Keratinocyte (primary cell): Measurements from ENCODE around the gene MGAT4A. TPM values are rescaled to one million over a fixed set of nuclear protein-coding genes. Genes with fewer than 3 reads are reported as not detected.

ENCODE experiments used
- DNase-seq: peaks from one replicate; pipeline ENCODE4 v3.0.0-alpha.2; 2011; ENCODE audit warnings: low read depth, missing footprints, low spot score
- FAIRE-seq: peaks from 2 replicates; lab custom pipeline; 2011; peaks lifted over from hg19 to GRCh38; lab: Jason Lieb, UNC
- H2AFZ ChIP-seq: 2 replicates; pipeline ENCODE4 v1.6.0; 2012; ENCODE audit warnings: low read length, control low read depth, inconsistent platforms; ENCODE audit not compliant: control insufficient read depth
- H3K27ac ChIP-seq: 2 replicates; pipeline ENCODE4 v1.5.1; 2011; ENCODE audit warnings: low read length; ENCODE audit not compliant: control insufficient read depth, insufficient read depth
- H3K27me3 ChIP-seq: 3 replicates; pipeline ENCODE4 v1.6.0; 2011; ENCODE audit warnings: low read length; ENCODE audit not compliant: control insufficient read depth, insufficient read depth; ENCODE audit errors: extremely low read depth
- H3K36me3 ChIP-seq, 2 experiments: 2 replicates in 1 of 2; 3 replicates in 1 of 2; pipeline ENCODE4 v1.5.1; 2011; ENCODE audit warnings: low read length in 2 of 2, mild to moderate bottlenecking in 1 of 2; ENCODE audit not compliant: control insufficient read depth in 2 of 2, insufficient read depth in 2 of 2; ENCODE audit errors: extremely low read depth in 1 of 2
- H3K4me1 ChIP-seq: 3 replicates; pipeline ENCODE4 v1.5.1; 2011; ENCODE audit warnings: low read length; ENCODE audit not compliant: control insufficient read depth, insufficient read depth; ENCODE audit errors: extremely low read depth
- H3K4me2 ChIP-seq: 3 replicates; pipeline ENCODE4 v1.6.0; 2011; ENCODE audit warnings: low read depth, low read length; ENCODE audit not compliant: control insufficient read depth, insufficient read depth; ENCODE audit errors: extremely low read depth
- H3K4me3 ChIP-seq, 3 experiments: fragments of 200-600 bp in 1 of 3; sonication (generic) in 1 of 3; 2 replicates in 2 of 3; 3 replicates in 1 of 3; pipeline ENCODE4 v1.5.1; 2011 to 2016; ENCODE audit warnings: low read length in 3 of 3, mild to moderate bottlenecking in 3 of 3, control low read depth in 2 of 3, inconsistent platforms in 1 of 3, low read depth in 1 of 3, mixed read lengths in 1 of 3, mixed run types in 1 of 3, moderate library complexity in 1 of 3; ENCODE audit not compliant: control insufficient read depth in 2 of 3, insufficient read depth in 2 of 3; ENCODE audit errors: extremely low read depth in 1 of 3
- H3K79me2 ChIP-seq: 2 replicates; pipeline ENCODE4 v1.6.0; 2012; ENCODE audit warnings: low read length; ENCODE audit not compliant: control insufficient read depth, insufficient read depth
- H3K9ac ChIP-seq: 3 replicates; pipeline ENCODE4 v1.6.0; 2011; ENCODE audit warnings: low read length; ENCODE audit not compliant: control insufficient read depth, insufficient read depth; ENCODE audit errors: extremely low read depth
- H3K9me1 ChIP-seq: 3 replicates; pipeline ENCODE4 v1.6.0; 2011; ENCODE audit warnings: low read length; ENCODE audit not compliant: control insufficient read depth, insufficient read depth; ENCODE audit errors: extremely low read depth
- H3K9me3 ChIP-seq: 2 replicates; pipeline ENCODE4 v1.5.1; 2012; ENCODE audit warnings: low read depth, low read length; ENCODE audit not compliant: control insufficient read depth
- H4K20me1 ChIP-seq: 3 replicates; pipeline ENCODE4 v1.6.0; 2011; ENCODE audit warnings: low read length; ENCODE audit not compliant: control insufficient read depth, insufficient read depth; ENCODE audit errors: extremely low read depth
- EZH2 ChIP-seq: IDR thresholded peaks from one replicate; pipeline ENCODE4 v1.6.1; 2012; ENCODE audit warnings: inconsistent platforms, mild to moderate bottlenecking, low read length, moderate library complexity
- dilution Hi-C: fragments of 300-500 bp; cut with MboI; formaldehyde crosslinking; loops from one replicate; pipeline ENCODE4 v1.7.0; 2020; ENCODE audit warnings: low sequenced_read_pairs; ENCODE audit not compliant: extremely low pct_ligation_motif_present
- polyA plus RNA-seq, 5 experiments: library from polyadenylated mRNA; depleted of rRNA in 3 of 5; stranded (reverse) in 3 of 5; stranded (forward) in 1 of 5; unstranded in 1 of 5; fragments of >200 nt; gene quantifications; 1 replicate in 1 of 5; 2 replicates in 3 of 5; 3 replicates in 1 of 5; pipeline versions ENCODE4 v1.2.1 to v1.2.3, GENCODE V29; 2011 to 2012; ENCODE audit warnings: missing spikeins in 2 of 5, low read depth in 1 of 5, low replicate concordance in 1 of 5
- TF ChIP-seq, protein P1 (sequence below), 3 experiments: IDR thresholded peaks in 1 of 3; conservative IDR thresholded peaks in 1 of 3; optimal IDR thresholded peaks in 1 of 3; 2 replicates in 2 of 3; 3 replicates in 1 of 3; pipeline versions ENCODE3 to v1.5.1; 2011; ENCODE audit warnings: low read length in 3 of 3, mild to moderate bottlenecking in 3 of 3, moderate library complexity in 2 of 3, control low read depth in 1 of 3, inconsistent platforms in 1 of 3; ENCODE audit not compliant: insufficient read depth in 2 of 3; ENCODE audit errors: extremely low read depth in 1 of 3

The MGAT4A gene
- polyA plus RNA-seq, 1 donor (not counting 4 experiments of a cell fraction or from before 2014, with no cell fraction given) = 0.81 TPM

DNA sequence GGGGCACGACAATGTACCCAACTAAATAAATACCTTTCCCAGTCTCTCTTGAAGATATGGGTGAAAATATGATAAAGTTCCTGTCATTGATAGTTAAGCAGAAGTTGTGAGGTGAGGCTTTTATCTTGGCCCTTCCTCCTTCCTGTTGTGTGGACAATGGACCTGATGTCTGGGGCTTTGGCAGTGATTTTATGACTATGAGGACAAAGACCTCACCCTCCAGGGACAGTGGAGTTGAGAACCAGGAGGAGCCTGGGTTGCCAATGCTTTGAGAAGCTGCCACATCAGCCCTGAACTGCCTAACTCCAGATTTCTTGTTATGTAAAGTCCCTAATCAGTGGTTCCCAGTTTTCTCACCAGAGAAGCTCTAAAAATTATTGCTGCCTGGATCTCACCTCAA lies 20.8 kb upstream of the MGAT4A start:
- Histone ChIP-seq H3K27ac (no peak overlapping the region), H3K27me3 (no peaks in the 10 kb centered on the region), H3K36me3 (no peaks in the 10 kb centered on the region), H4K20me1 (no peaks in the 10 kb centered on the region), H3K4me2 (no peak overlapping the region), H3K4me3 (no peak overlapping the region), H3K9me1 (no peaks in the 10 kb centered on the region), H3K79me2 (no peaks in the 10 kb centered on the region), H2AFZ (no peak overlapping the region), H3K9ac (no peak overlapping the region), H3K9me3 (no peaks in the 10 kb centered on the region), H3K4me1 (no peaks in the 10 kb centered on the region)
- dilution Hi-C loops = no loop called here
- DNase-seq (no peak), FAIRE-seq (no peak)
- no peak for TF ChIP-seq EZH2
- TF ChIP-seq, protein P1, sequence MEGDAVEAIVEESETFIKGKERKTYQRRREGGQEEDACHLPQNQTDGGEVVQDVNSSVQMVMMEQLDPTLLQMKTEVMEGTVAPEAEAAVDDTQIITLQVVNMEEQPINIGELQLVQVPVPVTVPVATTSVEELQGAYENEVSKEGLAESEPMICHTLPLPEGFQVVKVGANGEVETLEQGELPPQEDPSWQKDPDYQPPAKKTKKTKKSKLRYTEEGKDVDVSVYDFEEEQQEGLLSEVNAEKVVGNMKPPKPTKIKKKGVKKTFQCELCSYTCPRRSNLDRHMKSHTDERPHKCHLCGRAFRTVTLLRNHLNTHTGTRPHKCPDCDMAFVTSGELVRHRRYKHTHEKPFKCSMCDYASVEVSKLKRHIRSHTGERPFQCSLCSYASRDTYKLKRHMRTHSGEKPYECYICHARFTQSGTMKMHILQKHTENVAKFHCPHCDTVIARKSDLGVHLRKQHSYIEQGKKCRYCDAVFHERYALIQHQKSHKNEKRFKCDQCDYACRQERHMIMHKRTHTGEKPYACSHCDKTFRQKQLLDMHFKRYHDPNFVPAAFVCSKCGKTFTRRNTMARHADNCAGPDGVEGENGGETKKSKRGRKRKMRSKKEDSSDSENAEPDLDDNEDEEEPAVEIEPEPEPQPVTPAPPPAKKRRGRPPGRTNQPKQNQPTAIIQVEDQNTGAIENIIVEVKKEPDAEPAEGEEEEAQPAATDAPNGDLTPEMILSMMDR (optimal IDR thresholded peaks at IDR 0.05 in 1 of 3, IDR thresholded peaks at IDR 0.05 in 1 of 3, conservative IDR thresholded peaks at IDR 0.05 in 1 of 3; ENCODE audit: extremely low read depth in 1 of 3, insufficient read depth in 2 of 3, low read length in 3 of 3) = no peak

DNA sequence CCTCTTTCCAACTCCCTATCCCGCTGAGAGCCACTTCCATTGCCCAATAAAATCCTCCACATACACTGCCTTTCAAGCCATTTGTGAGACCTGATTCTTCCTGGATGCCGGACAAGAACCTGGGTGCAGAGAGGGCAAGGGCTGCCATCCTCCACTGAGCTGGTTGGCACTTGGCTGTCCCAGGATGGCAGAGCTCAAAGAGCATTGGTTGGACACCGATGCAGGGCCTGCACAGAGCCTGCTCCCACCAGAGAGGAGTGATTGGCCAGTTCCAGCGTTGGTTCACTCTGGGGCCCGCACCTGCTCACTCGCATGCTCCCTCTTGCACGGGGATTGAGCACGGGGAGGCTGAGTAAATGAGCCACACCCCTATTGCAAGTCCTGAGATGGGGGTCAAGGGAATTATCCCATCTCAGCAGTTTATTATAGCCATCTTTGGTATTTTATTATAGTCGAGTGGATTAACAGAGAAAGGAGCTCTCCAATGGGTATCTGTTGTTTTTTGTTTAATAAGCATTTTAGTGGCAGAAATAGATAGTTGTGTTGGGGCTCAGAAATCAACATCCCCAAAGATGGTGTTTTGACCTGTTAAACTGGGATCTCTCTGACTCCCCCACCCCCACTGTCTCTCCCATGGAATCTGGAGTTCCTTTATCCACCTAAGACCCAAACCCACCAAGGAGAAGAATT lies 19.8 kb upstream of the MGAT4A start:
- no peak overlapping the region for H3K4me2 ChIP-seq
- no peaks in the 10 kb centered on the region for H3K9me3 ChIP-seq
- dilution Hi-C loops = no loop called here
- no peaks in the 10 kb centered on the region for H3K9me1 ChIP-seq
- TF ChIP-seq EZH2 = no peak
- TF ChIP-seq, protein P1 (optimal IDR thresholded peaks at IDR 0.05 in 1 of 3, IDR thresholded peaks at IDR 0.05 in 1 of 3, conservative IDR thresholded peaks at IDR 0.05 in 1 of 3; ENCODE audit: extremely low read depth in 1 of 3, insufficient read depth in 2 of 3, low read length in 3 of 3) = no peak
- no peak overlapping the region for H3K4me3 ChIP-seq
- DNase-seq = no peak
- H3K27me3 ChIP-seq = no peaks in the 10 kb centered on the region
- H3K9ac ChIP-seq = no peak overlapping the region
- no peaks in the 10 kb centered on the region for H4K20me1 ChIP-seq
- no peaks in the 10 kb centered on the region for H3K4me1 ChIP-seq
- H3K27ac ChIP-seq = no peak overlapping the region
- no peaks in the 10 kb centered on the region for H3K79me2 ChIP-seq
- no peak for FAIRE-seq
- H2AFZ ChIP-seq = no peak overlapping the region
- H3K36me3 ChIP-seq = no peaks in the 10 kb centered on the region
